Activated CD4-positive, alpha-beta memory T cell treated with anti-CD3 and anti-CD28 coated beads for 36 hours (primary cell): ENCODE measurements around the gene ZDHHC14. TPM values are rescaled to one million over a fixed set of nuclear protein-coding genes. Genes with fewer than 3 reads are reported as not detected.

Source experiments
- CTCF ChIA-PET: fragments of 350-600 bp; sonication (Branson Sonifier 250); formaldehyde crosslinking; loops from one replicate; lab custom pipeline; 2021; ENCODE audit warnings: antibody characterized with exemption, inconsistent platforms; lab: Charles Lee
- POLR2A ChIA-PET: fragments of 350-600 bp; sonication (Branson Sonifier 250); formaldehyde crosslinking; loops from one replicate; lab custom pipeline; 2021; ENCODE audit warnings: antibody characterized with exemption; lab: Charles Lee
- DNase-seq: peaks from one replicate; pipeline ENCODE4 v3.0.0-alpha.2; 2020
- H3K27ac Mint-ChIP-seq: one replicate; pipeline ENCODE4 v1.8.0; 2021; ENCODE audit warnings: mixed read lengths
- H3K27me3 Mint-ChIP-seq: one replicate; pipeline ENCODE4 v1.8.0; 2021; ENCODE audit warnings: mixed read lengths
- H3K36me3 Mint-ChIP-seq: one replicate; pipeline ENCODE4 v1.8.0; 2021; ENCODE audit warnings: mixed read lengths
- H3K4me1 Mint-ChIP-seq: one replicate; pipeline ENCODE4 v1.8.0; 2021; ENCODE audit warnings: low read depth, mixed read lengths
- H3K4me3 Mint-ChIP-seq: one replicate; pipeline ENCODE4 v1.8.0; 2021; ENCODE audit warnings: mild to moderate bottlenecking, mixed read lengths
- H3K9me3 Mint-ChIP-seq: one replicate; pipeline ENCODE4 v1.8.0; 2021; ENCODE audit warnings: mixed read lengths
- intact Hi-C: fragments of 100-400 bp; cut with micrococcal nuclease; formaldehyde crosslinking; loops from one replicate; pipeline ENCODE4 v1.15.1; 2023
- total RNA-seq, 2 experiments: library from RNA; stranded (reverse); gene quantifications; one replicate each; pipeline ENCODE4 v1.2.3, GENCODE V29; 2021

ZDHHC14 gene
- total RNA-seq, 2 experiments from 2014 or later = 1.4 to 2.0 TPM

DNA sequence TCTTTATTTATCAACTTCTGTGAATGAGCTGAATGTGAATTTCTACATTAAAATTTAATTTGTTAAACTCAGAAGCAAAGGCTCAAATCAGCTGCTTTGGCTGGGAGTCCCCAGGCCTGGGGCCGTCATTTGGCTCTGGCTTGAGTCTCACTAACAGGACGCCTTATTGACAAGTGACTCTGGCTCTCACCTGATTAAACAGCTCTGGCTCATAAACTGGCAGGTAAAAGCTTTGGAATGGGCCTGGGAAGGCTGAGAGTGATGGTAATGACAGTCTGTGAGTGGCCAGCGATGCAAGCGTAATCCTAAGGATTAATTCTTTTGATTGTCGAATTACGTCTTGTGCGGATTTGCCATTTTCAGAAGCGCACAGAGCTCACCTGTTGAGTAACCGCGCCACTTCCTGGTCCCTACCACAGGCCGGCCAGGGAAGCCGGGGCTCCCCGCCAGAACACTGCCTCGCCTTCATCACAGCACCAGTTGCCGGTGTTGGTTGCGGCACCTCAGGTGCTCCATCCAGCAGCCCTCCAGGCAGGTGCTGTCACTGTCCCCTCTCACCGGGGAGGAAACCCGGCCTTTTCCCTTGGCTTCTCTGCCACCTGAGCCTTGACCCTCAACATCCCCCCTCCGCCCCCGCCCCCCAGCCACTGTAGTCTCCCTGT lies 110.7 kb downstream of the ZDHHC14 start:
- Mint-ChIP-seq H3K27ac (no peak overlapping the region), H3K4me3 (no peak overlapping the region), H3K9me3 (no peaks in the 10 kb centered on the region), H3K27me3 (peaks cover 6% of the 10 kb centered on the region), H3K36me3 (peaks cover 2% of the 10 kb centered on the region), H3K4me1 (peaks cover 5% of the 10 kb centered on the region)
- intact Hi-C loops = no loop called here
- ChIA-PET CTCF (no interaction called here), POLR2A (no interaction called here)
- DNase-seq = no peak

- peaks cover 2% of the 10 kb centered on the region for H3K36me3 Mint-ChIP-seq
- no peak overlapping the region for H3K4me3 Mint-ChIP-seq
- no peak overlapping the region for H3K27ac Mint-ChIP-seq
- intact Hi-C loops = no loop called here
- peaks cover 3% of the 10 kb centered on the region for H3K9me3 Mint-ChIP-seq
- peaks cover 6% of the 10 kb centered on the region for H3K27me3 Mint-ChIP-seq
- CTCF ChIA-PET = no interaction called here
- DNase-seq = no peak
- POLR2A ChIA-PET = no interaction called here
- H3K4me1 Mint-ChIP-seq = peaks cover under 1% of the 10 kb centered on the region
Observed at GRCh38 chr6:157492249-157492648, 111.3 kb downstream of the ZDHHC14 start.

- DNase-seq = no peak
- Mint-ChIP-seq H3K4me1 (peaks cover 5% of the 10 kb centered on the region), H3K4me3 (no peak overlapping the region), H3K27ac (no peak overlapping the region), H3K36me3 (peaks cover 2% of the 10 kb centered on the region), H3K9me3 (peaks cover 3% of the 10 kb centered on the region), H3K27me3 (peaks cover 6% of the 10 kb centered on the region)
- POLR2A ChIA-PET = no interaction called here
- intact Hi-C loops = no loop called here
- CTCF ChIA-PET = no interaction called here
Observed at GRCh38 chr6:157492741-157493140, 111.8 kb downstream of the ZDHHC14 start.

- POLR2A ChIA-PET = no interaction called here
- intact Hi-C loops = no loop called here
- Mint-ChIP-seq H3K4me3 (no peak overlapping the region), H3K9me3 (peaks cover 3% of the 10 kb centered on the region), H3K27me3 (peaks cover 6% of the 10 kb centered on the region), H3K4me1 (peaks cover 5% of the 10 kb centered on the region), H3K36me3 (peaks cover 2% of the 10 kb centered on the region), H3K27ac (no peak overlapping the region)
- DNase-seq = no peak
- CTCF ChIA-PET = no interaction called here
Observed at GRCh38 chr6:157493173-157493572, 112.2 kb downstream of the ZDHHC14 start.

- Mint-ChIP-seq H3K27me3 (peaks cover 6% of the 10 kb centered on the region), H3K27ac (no peak overlapping the region), H3K4me3 (no peak overlapping the region), H3K36me3 (peaks cover 2% of the 10 kb centered on the region), H3K9me3 (peaks cover 3% of the 10 kb centered on the region), H3K4me1 (peaks cover 5% of the 10 kb centered on the region)
- intact Hi-C loops = no loop called here
- POLR2A ChIA-PET = no interaction called here
- DNase-seq = no peak
- CTCF ChIA-PET = no interaction called here
Observed at GRCh38 chr6:157493576-157493975, 112.6 kb downstream of the ZDHHC14 start.

- Mint-ChIP-seq H3K27ac (no peak overlapping the region), H3K4me1 (peaks cover 10% of the 10 kb centered on the region), H3K4me3 (no peak overlapping the region), H3K9me3 (peaks cover 3% of the 10 kb centered on the region), H3K27me3 (peaks cover 6% of the 10 kb centered on the region), H3K36me3 (peaks cover 2% of the 10 kb centered on the region)
- intact Hi-C loops = no loop called here
- ChIA-PET CTCF (no interaction called here), POLR2A (no interaction called here)
- no peak for DNase-seq
Observed at GRCh38 chr6:157494132-157494710, 113.2 kb downstream of the ZDHHC14 start.

DNA sequence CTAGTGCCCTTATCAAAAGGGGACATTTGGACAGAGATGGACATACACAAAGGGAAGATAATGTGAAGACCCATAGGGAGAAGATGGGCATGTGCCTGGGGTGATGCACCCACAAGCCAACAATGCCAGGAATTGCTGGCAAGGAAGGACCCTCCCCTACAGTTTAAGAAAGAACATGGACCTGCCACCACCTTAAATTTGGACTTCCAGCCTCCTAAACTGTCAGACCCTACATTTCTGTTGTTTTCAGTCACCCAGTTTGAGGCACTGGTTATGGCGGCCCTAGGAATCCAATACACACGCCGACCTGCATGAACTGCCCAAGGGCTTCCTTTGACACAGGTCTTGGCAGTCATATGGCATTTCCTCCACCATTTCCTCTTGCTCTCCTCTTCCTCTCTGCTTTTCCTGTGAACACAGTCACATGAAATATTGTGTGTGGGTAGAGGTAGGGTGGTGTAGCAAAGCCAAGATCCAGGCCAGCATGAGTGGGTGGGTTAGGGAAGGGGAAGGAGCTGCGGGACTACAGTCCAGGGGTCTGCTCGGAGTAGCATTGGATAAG lies 115.6 kb downstream of the ZDHHC14 start:
- Mint-ChIP-seq H3K27ac (no peak overlapping the region), H3K9me3 (peaks cover 3% of the 10 kb centered on the region), H3K4me1 (peaks cover 20% of the 10 kb centered on the region), H3K27me3 (no peaks in the 10 kb centered on the region), H3K4me3 (no peak overlapping the region), H3K36me3 (peaks cover 2% of the 10 kb centered on the region)
- ChIA-PET CTCF (no interaction called here), POLR2A (no interaction called here)
- no peak for DNase-seq
- intact Hi-C loops = no loop called here

- ChIA-PET CTCF (no interaction called here), POLR2A (no interaction called here)
- no peak overlapping the region for H3K4me3 Mint-ChIP-seq
Observed at GRCh38 chr6:157497579-157497978, 116.6 kb downstream of the ZDHHC14 start.

GRCh38 chr6:157498817-157499216 lies 117.8 kb downstream of the ZDHHC14 start:
- Mint-ChIP-seq H3K9me3 (peaks cover 3% of the 10 kb centered on the region), H3K4me3 (no peak overlapping the region), H3K4me1 (peaks cover 20% of the 10 kb centered on the region), H3K27ac (no peak overlapping the region), H3K27me3 (no peaks in the 10 kb centered on the region), H3K36me3 (peaks cover 3% of the 10 kb centered on the region)
- intact Hi-C loops = no loop called here
- CTCF ChIA-PET = interaction anchor here (0.8 kb wide), 1 partner anchor 184 kb away, joined by 5 read pairs; no protein-coding TSS in a partner anchor
- no peak for DNase-seq
- POLR2A ChIA-PET = interaction anchor here (0.9 kb wide), 1 partner anchor 37 kb away, joined by 3 read pairs; no protein-coding TSS in a partner anchor

More at GRCh38 chr6:157497579-157497978, 116.6 kb downstream of the ZDHHC14 start:
- peaks cover 2% of the 10 kb centered on the region for H3K36me3 Mint-ChIP-seq
- H3K9me3 Mint-ChIP-seq = peaks cover 3% of the 10 kb centered on the region
- intact Hi-C loops = no loop called here
- DNase-seq = no peak
- H3K4me1 Mint-ChIP-seq = peaks cover 20% of the 10 kb centered on the region
- H3K27ac Mint-ChIP-seq = no peak overlapping the region
- H3K27me3 Mint-ChIP-seq = no peaks in the 10 kb centered on the region

DNA sequence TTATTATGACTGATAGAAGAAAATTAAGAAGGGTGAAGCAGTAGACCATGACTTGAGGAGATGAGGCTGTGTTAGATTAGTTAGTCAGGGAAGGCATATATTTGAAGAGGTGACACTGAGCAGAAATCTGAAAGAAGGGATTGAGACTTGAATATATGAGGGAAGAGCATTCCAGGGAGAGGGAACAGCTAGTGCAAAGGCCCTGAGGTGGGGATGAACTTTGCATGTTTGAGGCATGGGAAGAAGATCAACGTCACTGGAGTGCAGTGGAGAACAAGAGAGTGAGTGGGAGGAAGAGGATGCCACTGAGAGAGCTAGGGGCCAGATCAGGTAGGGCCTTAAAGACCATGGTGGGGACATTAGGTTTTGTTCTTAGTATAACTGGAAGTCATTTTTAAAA lies 119.0 kb downstream of the ZDHHC14 start:
- peaks cover 5% of the 10 kb centered on the region for H3K9me3 Mint-ChIP-seq
- no peak for DNase-seq
- H3K27me3 Mint-ChIP-seq = no peaks in the 10 kb centered on the region
- ChIA-PET POLR2A (no interaction called here), CTCF (interaction anchor here (1.1 kb wide), 1 partner anchor 177 kb away, joined by 3 read pairs; the partner anchor contains the start of gene TMEM242)
- H3K4me1 Mint-ChIP-seq = peaks cover 20% of the 10 kb centered on the region
- peaks cover 5% of the 10 kb centered on the region for H3K36me3 Mint-ChIP-seq
- no peak overlapping the region for H3K4me3 Mint-ChIP-seq
- H3K27ac Mint-ChIP-seq = no peak overlapping the region
- intact Hi-C loops = no loop called here

DNA sequence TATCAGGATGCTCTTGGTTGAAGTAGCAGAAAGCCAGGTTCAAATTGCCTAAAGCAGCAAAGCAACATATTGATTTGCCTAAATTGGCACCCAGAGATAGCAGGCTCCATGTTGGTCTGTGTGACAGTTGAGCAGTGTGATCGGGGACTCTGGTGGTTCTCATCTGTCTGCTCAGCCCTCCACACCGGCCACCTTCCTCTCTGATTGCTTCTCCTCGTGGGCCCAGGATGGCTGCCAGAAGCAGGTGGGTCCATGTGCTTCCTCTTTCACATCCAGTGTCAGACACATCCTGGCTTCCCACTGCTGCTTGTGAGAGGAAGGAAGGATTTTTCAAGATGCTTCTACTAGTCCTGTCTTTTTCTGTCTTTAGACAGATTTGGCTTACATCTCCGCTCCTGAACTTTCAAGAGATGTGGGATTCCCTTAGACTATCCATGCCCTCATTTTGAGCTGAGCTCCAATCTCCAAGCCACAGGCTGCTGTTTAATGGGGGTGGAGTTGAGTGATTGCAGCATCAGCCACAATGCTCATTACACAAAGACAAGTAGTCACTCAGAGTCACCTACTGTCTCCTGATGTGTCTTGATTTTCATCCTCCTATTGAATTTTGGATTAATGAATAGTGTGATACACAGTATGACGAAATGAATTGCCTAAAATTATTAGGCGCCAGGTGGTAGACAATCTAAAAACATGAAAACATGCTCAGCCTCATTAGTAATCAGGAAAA lies 122.2 kb downstream of the ZDHHC14 start:
- no peak overlapping the region for H3K27ac Mint-ChIP-seq
- H3K4me1 Mint-ChIP-seq = peaks cover 15% of the 10 kb centered on the region
- CTCF ChIA-PET = no interaction called here
- peaks cover 17% of the 10 kb centered on the region for H3K36me3 Mint-ChIP-seq
- no peaks in the 10 kb centered on the region for H3K27me3 Mint-ChIP-seq
- DNase-seq = no peak
- no peak overlapping the region for H3K4me3 Mint-ChIP-seq
- intact Hi-C loops = no loop called here
- POLR2A ChIA-PET = no interaction called here
- peaks cover 25% of the 10 kb centered on the region for H3K9me3 Mint-ChIP-seq

DNA sequence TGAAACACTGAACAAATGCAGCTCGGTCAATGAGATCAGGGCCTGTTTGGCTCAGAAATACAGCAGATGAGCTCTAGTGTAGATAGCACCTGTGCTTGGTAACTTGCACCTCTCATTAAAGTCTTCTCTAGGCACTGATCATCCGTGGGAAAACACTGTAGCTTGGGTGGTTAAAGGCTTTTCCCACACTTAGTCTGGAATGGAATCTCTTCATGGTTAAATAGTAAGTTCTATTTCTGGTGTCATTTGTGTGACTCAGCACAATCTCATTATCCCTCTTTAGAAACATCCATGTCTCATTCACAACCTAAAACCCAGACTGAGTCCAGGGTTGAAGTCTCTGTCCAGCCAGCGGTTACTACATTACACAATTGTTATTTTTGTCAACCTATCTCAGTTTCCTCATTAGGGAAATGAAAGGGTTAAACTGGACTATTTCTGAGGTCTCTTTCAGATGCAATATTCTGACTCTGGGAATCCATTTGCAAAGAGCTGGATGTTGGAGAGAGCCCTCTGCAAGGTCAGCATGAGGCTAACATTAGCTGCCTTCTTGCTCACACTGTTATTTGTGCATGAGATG lies 125.0 kb downstream of the ZDHHC14 start:
- no peaks in the 10 kb centered on the region for H3K27me3 Mint-ChIP-seq
- H3K36me3 Mint-ChIP-seq = peaks cover 17% of the 10 kb centered on the region
- H3K4me1 Mint-ChIP-seq = peaks cover 7% of the 10 kb centered on the region
- intact Hi-C loops = no loop called here
- H3K4me3 Mint-ChIP-seq = no peak overlapping the region
- POLR2A ChIA-PET = no interaction called here
- DNase-seq = no peak
- H3K27ac Mint-ChIP-seq = no peak overlapping the region
- H3K9me3 Mint-ChIP-seq = peaks cover 25% of the 10 kb centered on the region
- CTCF ChIA-PET = no interaction called here
